Measurements from ENCODE around the gene OLFM2. TPM values are rescaled to one million over a fixed set of nuclear protein-coding genes. Genes with fewer than 3 reads are reported as not detected.

Gene OLFM2
- total and polyA plus RNA-seq, 9 of the 15 experiments (the other 6 are each of a cell fraction or from before 2014, with no cell fraction given): 0.10 to 0.33 (median 0.23) TPM; not detected in 4

- TF ChIP-seq FOXP4 (CRISPR knock-in tag; IDR thresholded peaks at IDR 0.05; ENCODE audit: borderline replicate concordance) (no peak), UBTF (IDR thresholded peaks at IDR 0.05; ENCODE audit: borderline replicate concordance in 1 of 2, low read depth in 2 of 2, low read length in 2 of 2) (0 out of 4 replicates have a peak, but pooled peaks of 1 of the 2 experiments have one; percentile 45), POLR2AphosphoS5 (IDR thresholded peaks at IDR 0.05; ENCODE audit: control insufficient read depth, insufficient read depth, low read depth, low read length) (no peak), ADNP (tag; IDR thresholded peaks at IDR 0.05) (peak; percentile 91), HDAC1 (IDR thresholded peaks at IDR 0.05) (peak in 1 of 2 experiments; percentile 33; a peak in 2 of 4 replicates), ZBTB9 (CRISPR knock-in tag; IDR thresholded peaks at IDR 0.05) (no peak), TFAM (CRISPR knock-in tag; conservative IDR thresholded peaks at IDR 0.05) (no peak), RBM25 (IDR thresholded peaks at IDR 0.05; ENCODE audit: low read depth, low read length, severe bottlenecking) (peak; percentile 88), SETDB1 (IDR thresholded peaks at IDR 0.05; ENCODE audit: low read length) (no peak), HMG20A (CRISPR knock-in tag; conservative IDR thresholded peaks at IDR 0.05) (no peak), SP1 (CRISPR knock-in tag; IDR thresholded peaks at IDR 0.05) (no peak), ZNF121 (CRISPR knock-in tag; conservative IDR thresholded peaks at IDR 0.05) (no peak), KAT8 (IDR thresholded peaks at IDR 0.05; ENCODE audit: low read depth) (no peak), NFIX (CRISPR knock-in tag; IDR thresholded peaks at IDR 0.05; ENCODE audit: low read depth) (no peak), ZNF830 (CRISPR knock-in tag; IDR thresholded peaks at IDR 0.05) (no peak), ARHGAP35 (IDR thresholded peaks at IDR 0.05; ENCODE audit: partially characterized antibody) (no peak), CCAR2 (IDR thresholded peaks at IDR 0.05; ENCODE audit: low read depth, low read length) (no peak), LEF1 (IDR thresholded peaks at IDR 0.05) (no peak)
These were observed 21.8 kb downstream of the OLFM2 start (continued) for GRCh38 chr19:9914315-9915207.
